Left colon (tissue), 2 donors: ENCODE data around the gene TSPEAR. TPM values are rescaled to one million over a fixed set of nuclear protein-coding genes. Genes with fewer than 3 reads are reported as not detected.
A peak's percentile ranks its signal among the peaks of the same experiment; 100 is the strongest.
"Not testable (repeated sequence)": the region's sequence is repeated elsewhere in the genome, so short reads cannot be mapped to it uniquely, and the experiment has no call there.

Experiments
- ATAC-seq: fragments of 200-7000 bp; cut with Tn5 transposase; one replicate; pipeline ENCODE4 v1.9.1; 2020; ENCODE audit warnings: mild to moderate bottlenecking, moderate library complexity
- DNase-seq, 2 donors: peaks; one replicate each; pipeline ENCODE4 v3.0.0-alpha.2; 2020
- intact Hi-C, 2 donors: fragments of 100-400 bp; cut with DNase I in 1 of 2; cut with micrococcal nuclease in 1 of 2; formaldehyde crosslinking; loops; one replicate each; pipeline versions ENCODE4 v1.11.2 to v1.14.0; 2022; cut with DNase I, micrococcal nuclease
- total RNA-seq, 2 donors: library from RNA; stranded (reverse); fragmentation: NEBNext Ultra II Directional; extraction: Animal tissue kit (Norgen Biotek cat#: 25700); gene quantifications; one replicate each; pipeline ENCODE4 v1.2.1, GENCODE V29; 2021
- donor health status: DM: no; HTN: no; CAD: no.
- donor health status: DM: yes; HTN: yes; CAD: no.

The TSPEAR gene
- total RNA-seq, 2 donors from 2014 or later = 0.09 TPM; not detected in 1

DNA sequence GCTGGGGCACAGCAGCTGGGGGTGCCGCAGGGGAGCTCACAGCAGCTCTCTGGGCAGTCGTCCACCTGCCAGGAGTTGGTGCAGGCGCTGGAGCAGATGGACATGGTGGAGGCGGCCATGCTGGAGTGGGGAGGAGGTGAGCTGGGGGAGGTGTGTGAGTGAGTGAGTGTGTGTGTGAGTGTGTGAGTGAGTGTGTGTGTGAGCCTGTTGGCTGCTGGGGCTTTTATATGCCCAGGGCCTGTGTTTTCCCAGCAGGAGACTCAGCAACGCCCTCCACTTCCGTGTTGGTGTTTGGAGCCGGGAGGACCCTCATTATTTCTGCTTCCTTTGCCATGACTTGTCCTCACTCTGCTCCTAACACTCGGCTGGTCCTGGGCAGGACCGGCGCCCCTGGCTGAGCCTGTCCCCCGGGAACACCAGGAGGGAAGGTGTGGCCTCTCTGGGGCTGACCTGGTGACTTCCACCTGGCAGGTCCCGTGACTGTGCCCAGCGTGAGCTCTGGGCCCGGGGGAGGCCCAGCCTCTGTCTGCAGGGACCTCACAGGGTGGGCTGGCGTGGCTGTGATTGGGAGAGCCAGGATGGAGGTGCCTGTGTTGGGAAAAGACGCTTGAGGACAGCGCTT lies 159.9 kb downstream of the TSPEAR start, which contains the start of gene KRTAP10-2:
Gene KRTAP10-2, minus strand, starts transcription at position 166 of the 622 bp plus-strand sequence. Its CDS starts 47 bp downstream, at position 119.
- ATAC-seq (peak; percentile 60), DNase-seq (peak in 1 of 2 donors; percentile 12)
- intact Hi-C loops = no loop called here

DNA sequence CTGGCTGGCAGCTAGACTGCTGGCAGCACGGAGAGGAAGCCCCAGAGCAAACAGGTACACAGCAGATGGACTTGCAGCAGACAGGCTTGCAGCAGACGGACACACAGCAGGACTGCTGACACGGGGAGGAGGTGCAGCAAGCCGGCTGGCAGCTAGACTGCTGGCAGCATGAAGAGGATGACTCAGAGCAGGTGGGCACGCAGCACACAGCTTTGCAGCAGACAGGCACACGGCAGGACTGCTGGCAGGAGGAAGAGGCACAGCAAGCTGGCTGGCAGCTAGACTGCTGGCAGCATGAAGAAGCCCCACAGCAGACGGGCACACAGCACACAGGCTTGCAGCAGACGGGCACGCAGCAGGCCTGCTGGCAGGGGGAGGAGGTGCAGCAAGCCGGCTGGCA lies 160.6 kb downstream of the TSPEAR start:
- ATAC-seq = no peak
- DNase-seq = no peak
- intact Hi-C loops = no loop called here

DNA sequence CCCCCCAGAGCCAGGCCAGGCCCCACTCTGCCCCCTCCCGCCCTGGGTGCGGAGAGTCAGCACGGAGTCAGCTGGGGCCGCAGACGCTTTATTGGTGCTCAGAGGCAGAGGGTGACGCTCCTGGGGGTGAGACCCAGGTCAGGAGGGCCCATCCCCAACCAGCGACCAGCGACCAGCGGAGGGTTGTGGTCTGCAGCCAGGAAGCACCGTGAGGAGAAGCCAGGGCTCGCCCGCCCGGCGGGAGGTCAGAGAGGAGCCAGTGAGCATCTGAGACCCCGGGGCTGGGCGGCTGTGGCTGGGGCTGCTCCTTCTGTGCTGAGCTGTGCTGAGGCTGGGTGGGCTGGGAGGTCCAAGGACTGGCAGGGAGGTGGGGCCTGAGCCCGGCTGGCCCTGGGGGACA lies 161.1 kb downstream of the TSPEAR start:
- intact Hi-C loops, ATAC-seq, DNase-seq: not testable (repeated sequence)

DNA sequence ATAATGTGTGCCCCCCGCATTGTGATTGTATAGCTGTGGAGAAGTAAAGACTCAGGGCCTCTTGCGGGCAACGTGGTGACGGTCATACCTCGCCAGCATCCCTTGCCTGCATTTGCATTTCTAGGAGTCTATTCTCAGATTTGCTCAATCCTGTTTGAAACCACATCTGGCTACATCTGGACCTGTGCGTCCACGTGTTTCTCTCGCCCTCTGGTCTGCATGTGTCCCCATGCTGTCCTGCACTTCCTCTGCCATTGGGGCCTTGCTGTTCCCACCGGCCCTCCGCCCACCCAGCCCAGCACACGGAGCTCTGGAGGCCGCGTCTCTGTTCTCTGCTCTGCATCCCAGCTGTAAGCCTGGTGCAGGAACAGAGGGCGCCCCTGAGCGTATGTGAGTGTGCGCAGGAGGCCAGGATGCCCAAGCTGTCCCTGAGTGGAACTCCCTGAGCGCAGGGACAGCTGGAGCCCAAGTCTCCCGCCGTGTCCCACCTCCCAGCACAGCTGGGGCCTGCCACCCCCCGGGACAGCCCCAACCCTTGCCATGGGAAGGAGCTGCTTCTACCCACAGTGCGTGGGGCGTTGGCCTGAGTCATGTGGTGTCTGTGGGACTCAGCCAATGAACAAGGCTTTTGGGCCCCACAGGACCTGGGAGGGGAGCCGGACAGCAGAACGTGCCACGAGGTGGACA lies 161.7 kb downstream of the TSPEAR start:
- no peak for DNase-seq
- intact Hi-C loops = no loop called here
- ATAC-seq = no peak

DNA sequence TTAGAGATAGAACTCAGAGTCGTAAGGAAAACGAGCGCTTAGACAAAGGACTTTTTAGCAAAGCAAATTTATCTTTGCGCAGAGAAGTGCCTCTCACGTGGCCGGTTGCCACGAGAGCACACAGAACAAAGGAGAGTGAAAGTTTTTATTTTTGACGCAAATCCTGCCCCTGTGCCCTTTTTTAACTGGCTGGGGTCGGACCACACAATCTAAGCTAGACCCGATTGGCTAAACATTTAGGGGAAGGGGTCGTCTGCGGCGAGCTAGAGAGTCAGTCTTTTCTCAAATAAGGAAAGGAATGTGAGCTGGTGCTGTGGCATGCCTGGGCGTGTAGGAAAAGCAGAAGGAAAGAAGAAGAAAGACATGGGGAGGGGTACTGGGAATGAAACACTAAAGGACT lies 162.4 kb downstream of the TSPEAR start:
- intact Hi-C loops = no loop called here
- DNase-seq = no peak

DNA sequence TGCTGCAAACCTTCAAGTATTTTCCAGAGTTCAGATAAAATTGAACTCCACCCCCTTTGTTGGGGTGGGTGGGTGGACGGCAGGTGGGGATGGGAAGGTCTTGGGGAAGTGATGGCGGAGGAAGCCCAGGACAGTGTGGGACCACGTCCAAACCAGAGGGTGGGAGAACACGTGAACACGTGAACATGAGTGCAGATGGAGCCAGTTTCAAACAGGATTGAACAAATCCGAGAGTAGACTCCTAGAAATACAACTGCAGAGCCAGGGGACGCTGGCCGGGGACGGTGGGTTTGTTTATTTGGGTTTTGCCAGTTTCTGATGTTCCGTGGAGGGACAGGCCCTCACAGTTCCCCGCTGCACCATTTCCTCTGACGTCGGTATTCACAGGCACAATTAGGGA lies 163.0 kb downstream of the TSPEAR start:
- intact Hi-C loops = no loop called here
- DNase-seq = no peak

More for the DNA sequence above, 162.4 kb downstream of the TSPEAR start:
- no peak for ATAC-seq

DNA sequence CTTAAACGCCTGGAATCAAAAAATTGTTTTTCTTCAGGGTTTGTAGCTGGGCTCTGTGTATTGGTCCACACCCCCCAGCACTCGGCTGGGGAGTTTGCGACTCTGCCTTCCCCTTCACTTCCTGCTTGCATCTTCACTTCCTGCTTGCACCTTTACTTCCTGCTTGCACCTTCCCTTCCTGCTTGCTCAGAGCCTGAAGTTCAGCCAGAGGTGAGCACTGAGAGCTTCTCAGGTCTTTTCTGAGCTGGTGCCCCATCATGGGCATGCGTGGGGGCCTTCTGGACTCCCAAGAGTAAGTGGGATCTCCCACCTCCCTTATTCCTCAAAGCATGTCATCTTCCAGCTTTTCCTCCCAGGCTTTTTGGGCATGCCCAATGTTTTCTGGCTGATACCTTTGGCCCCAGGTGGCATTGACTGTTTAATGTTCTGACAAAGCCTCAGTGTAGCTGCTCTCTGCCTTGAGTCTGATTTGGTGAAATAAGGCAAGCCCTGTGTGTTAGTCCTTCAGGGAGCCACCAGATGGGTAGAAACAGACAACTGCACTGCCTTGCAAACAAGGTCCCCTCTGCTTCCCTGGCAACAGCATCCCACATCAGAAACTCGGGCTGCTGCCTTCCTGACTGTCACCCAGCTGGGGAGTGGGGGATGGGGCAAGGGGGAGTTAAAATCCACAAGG lies 163.6 kb downstream of the TSPEAR start:
- no peak for DNase-seq
- intact Hi-C loops = no loop called here

More for the DNA sequence above, 163.0 kb downstream of the TSPEAR start:
- ATAC-seq = no peak

DNA sequence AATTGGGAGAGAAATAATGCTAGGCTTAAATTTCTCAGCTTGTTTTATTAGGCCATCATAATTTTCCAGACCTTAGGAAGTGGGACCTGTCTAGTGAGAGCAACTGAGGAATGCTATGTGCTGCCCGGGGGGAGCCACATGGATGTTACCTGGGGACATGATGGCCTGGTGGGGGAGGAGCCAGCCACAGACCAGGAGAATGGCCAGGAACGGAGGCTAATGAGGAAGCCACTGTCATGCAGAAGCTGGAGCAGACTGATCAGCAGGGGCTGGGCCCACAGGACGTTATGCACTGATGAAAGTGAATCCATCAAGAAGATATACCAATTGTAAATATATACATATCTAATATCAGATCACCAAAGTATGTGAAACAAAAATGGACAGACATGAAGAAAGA lies 166.8 kb downstream of the TSPEAR start:
- ATAC-seq (no peak), DNase-seq (no peak)
- intact Hi-C loops = no loop called here

More for the DNA sequence above, 163.6 kb downstream of the TSPEAR start:
- peak; percentile 74 for ATAC-seq

DNA sequence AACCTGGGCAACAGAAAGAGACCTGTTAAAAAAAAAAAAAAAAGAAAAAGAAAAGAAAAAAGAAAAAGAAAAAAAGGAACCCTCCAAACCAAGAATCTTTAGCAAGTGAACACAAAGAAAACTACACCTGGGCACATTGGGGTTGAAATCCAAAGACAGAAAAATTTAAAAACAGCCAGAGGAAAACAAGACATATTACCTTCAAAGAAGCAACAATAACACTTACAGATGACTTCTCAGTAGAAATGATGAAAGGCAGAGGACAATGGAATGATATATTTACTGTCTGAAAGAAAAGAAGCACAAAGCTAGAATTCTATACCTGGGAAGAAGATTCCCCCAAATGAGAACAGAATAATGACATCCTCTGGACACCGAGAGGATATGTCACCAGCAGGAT lies 168.7 kb downstream of the TSPEAR start:
- ATAC-seq (no peak), DNase-seq (no peak)

DNA sequence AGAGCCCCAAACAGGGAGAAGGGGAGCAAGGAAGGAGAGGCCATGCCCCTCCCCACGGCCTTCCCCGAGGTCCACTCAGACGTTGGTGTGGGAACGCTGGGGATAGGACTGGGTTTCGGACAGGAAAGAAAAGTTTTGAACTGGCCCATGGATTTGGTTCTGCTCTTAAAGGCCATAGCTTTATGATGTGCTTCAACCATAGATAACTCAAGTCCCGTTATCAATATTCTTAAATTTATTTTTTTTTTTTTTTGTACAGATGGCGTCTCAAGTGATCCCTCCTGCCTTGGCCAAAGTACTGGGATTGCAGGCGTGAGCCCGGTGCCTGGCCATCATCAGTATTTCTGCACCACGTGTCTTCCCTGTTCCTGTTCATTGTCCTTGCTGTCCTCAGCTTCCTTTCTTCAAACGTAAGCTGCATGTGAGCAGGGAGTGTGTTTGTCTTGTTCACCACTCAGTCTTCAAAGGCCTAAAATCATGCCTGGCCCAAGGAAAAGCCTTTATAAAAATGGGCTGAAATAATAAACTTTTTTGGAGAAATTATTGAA lies 170.6 kb downstream of the TSPEAR start:
- DNase-seq (no peak), ATAC-seq (no peak)
- intact Hi-C loops = no loop called here

More for the DNA sequence above, 168.7 kb downstream of the TSPEAR start:
- intact Hi-C loops = no loop called here

DNA sequence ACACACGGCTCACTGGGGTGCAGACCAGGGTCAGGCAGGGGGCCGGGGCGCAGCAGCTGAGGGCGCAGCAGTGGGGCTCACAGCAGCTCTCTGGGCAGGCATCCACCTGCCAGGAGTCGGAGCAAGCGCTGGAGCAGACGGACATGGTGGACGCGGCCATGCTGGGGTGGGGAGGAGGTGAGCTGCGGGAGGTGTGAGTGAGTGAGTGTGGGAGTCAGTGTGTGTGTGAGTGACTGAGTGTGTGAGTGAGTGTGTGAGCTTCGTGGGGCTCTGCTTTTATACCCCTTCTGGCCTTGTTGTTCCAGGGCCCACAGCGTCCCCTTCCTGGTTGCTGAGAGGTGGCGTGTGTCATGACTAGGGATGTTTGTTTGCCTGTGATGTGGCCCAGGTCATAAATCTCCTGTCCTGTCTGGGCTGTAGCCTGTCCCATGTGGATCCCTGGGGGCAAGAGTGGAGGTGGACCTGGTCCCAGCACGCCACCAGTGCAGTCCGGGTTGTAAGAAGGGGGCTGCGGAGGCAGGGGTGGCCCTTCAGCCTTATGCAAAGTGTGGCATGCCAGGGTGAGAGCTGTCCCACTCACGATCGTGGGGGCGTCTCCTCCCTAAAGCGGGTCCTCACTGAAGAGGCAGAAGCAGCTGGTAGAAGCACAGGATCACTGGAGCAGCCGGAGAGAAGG lies 171.2 kb downstream of the TSPEAR start, which contains the start of gene KRTAP10-1:
Gene KRTAP10-1, minus strand, starts transcription at position 205 of the 676 bp plus-strand sequence. Its CDS starts 45 bp downstream, at position 160.
- intact Hi-C loops = no loop called here
- no peak for ATAC-seq
- DNase-seq = no peak

DNA sequence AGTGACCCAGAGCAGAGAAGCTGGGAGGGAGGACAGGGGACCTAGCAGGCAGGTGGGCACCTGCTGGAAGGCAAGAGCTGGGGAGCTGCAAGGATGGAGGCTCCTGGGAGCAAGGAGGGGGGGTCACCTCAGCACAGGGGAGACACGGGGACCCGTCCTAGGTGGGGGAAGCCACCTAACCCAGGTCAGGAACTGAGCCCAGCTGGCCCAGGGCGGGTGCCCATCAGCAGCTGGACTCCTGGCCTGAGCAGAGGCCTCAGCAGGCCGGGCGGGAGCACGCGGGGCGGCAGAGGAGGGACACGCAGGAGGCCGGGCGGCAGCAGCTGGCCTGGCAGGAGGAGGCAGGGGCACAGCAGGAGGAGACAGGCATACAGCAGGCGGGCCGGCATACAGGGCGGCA lies 172.3 kb downstream of the TSPEAR start:
- no peak for ATAC-seq
- intact Hi-C loops = no loop called here
- DNase-seq = no peak

DNA sequence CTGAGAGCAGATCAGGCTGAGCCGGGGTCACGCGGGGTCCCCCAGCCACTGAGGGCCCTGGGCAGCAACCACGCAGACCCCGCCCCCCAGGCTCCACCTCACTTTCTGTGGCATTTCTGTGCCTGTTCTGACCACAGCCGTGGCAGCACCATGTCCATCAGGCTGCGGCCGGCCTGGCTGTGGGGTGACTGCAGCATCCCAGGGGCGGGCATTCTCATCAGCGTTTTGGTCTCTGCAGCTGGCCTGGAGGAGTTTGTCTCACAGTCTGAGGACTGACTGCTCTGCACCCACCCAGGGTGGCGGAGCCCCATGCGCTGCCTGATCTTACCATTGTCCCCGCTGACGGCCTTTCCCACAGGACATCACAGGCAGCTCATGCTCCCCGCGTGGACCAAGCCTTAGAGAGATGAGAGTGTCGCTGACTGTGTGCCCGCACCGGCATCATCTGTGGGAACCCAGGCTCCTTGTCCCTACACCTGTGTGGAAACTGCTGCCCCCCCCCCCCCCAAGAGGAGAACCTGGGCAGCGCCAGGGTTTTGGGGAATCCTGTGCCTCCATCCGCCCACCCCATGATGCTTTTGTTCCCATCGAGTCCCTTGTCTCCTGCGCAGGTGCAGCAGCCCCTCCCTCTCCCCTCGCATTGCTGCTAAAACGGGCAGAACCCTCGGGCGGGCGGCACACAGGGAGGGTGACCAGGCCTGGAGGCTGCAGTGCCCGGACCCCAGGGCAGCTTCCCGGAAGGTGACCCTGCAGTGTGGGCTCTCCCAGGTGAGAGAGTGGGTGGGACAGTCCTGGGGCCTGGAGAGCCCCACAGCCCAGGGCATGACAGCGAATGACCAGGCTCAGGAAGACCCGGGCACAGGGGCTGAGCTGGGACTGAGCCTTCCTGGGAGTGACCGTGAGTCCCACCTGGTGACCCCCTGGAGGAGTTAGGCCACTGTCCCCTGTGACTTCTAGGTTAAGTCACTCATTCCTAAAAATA lies 173.2 kb downstream of the TSPEAR start:
- ATAC-seq = no peak
- intact Hi-C loops = no loop called here

DNA sequence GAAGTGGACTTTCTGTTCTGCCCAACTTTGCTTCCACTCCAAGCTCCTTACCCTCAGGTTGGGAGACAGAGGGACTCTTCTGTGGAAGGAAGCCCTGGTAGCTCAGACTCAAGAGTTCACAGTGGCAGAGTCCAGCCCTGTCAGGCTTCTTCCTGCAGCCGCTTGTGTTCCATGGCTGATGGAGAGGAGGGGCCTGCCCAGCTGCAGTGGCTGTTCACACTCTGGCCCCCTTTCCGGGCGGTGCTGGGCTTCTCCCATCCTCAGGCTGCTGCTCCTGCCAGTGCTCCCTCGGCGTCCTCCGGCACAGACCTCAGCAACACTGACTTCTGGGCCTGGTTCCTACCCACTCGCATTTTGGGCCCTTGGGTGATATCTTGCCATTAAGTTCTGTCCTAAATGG lies 175.4 kb downstream of the TSPEAR start:
- peak in 1 of 2 donors; percentile 19 for DNase-seq
- intact Hi-C loops = no loop called here
- no peak for ATAC-seq

More for the DNA sequence above, 173.2 kb downstream of the TSPEAR start:
- no peak for DNase-seq

DNA sequence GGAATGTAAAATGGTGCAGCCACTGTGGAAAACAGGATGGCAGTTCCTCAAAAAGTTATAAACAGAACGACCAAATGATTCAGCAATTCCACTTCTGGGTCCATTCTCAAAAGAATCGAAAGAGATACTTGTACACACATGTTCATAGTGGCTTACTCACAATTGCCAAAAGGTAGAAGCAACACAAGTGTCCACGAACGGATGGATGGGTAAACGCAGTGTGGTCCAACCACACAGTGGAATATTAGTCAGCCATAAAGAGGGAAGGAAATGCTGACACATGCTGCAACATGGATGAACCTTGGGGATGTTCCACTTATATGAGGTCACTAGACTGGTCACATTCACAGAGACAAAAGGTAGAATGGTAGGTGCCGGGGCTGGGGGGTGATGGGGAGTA lies 176.7 kb downstream of the TSPEAR start:
- intact Hi-C loops = no loop called here
- ATAC-seq (no peak), DNase-seq (no peak)

DNA sequence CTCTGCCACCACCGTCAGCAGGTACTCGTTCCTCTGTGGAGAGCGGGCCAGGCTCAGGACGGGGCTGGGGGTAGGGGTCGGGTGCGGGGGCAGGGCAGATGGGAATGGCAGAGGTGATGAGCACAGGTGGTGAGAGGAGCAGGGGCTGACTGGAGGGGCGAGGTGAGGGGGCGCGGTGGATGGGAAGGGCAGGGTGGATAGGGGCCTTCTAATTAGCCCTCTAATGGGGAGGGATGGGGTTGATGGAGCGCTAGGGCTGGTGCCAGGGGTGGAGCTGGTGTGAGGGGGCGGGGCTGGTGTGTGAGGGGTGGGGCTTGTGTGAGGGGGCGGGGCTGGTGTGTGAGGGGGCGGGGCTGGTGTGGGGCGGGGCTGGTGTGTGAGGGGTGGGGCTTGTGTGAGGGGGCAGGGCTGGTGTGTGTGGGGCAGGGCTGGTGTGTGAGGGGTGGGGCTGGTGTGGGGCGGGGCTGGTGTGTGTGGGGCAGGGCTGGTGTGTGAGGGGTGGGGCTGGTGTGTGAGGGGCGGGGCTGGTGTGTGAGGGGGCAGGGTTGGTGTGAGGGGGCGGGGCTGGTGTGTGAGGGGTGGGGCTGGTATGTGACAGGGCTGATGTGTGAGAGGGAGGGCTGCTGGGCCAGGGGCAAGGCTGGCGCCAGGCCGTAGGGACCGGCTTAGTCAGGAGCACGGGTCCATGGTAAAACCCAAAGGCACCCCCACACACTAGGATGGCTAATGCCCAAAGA lies 177.3 kb downstream of the TSPEAR start:
- no peak for ATAC-seq
- intact Hi-C loops = no loop called here
- DNase-seq = no peak
